HUDEP-2 (cell line): Measurements from ENCODE around the gene SLC31A2.
A peak's percentile ranks its signal among the peaks of the same experiment; 100 is the strongest.

ENCODE experiments used
- DNase-seq, 76 experiments: peaks; one replicate each; lab custom pipeline; 2025; ENCODE audit not compliant: unreplicated experiment in 76 of 76; lab: John Stamatoyannopoulos, UW

Gene SLC31A2

GRCh38 chr9:113184539-113184938 lies 33.7 kb downstream of the SLC31A2 start:
- DNase-seq, result no peak

GRCh38 chr9:113185271-113185670 lies 34.5 kb downstream of the SLC31A2 start:
- no peak for DNase-seq

- DNase-seq, result no peak
Observed at GRCh38 chr9:113186137-113186755, 35.4 kb downstream of the SLC31A2 start.

DNA sequence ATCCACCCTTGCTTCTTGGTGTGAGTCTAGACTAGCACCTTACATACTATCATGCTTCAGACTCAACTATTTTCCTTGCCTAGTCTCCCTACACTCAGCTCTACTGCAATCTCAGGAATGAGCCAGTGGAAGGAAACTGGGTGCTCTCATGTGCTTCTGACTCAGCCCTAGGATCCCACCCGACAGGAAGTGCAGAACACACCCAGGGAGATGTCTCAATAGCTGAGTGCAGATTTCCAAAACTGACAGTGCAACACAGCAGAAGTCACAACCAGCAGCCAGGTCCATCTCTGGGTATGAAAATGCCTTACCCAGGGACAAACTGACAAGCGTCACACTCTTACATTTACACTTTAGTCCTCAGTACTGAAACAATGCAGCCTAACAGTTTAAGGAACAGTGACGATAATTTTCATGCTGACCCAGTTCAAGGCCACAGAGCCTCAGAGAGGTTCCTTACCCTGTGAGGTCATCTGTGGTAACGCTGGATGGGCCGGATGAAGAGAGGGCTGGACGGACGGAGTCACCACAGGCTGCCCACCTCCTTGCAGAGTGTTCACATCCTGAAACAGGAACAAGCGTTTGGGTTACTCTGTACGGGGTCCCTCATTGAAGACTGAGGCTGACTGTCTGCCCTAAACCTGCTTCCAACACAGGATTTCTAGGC lies 37.3 kb downstream of the SLC31A2 start:
- peak in 1 of 76 experiments; percentile 10 for DNase-seq

DNA sequence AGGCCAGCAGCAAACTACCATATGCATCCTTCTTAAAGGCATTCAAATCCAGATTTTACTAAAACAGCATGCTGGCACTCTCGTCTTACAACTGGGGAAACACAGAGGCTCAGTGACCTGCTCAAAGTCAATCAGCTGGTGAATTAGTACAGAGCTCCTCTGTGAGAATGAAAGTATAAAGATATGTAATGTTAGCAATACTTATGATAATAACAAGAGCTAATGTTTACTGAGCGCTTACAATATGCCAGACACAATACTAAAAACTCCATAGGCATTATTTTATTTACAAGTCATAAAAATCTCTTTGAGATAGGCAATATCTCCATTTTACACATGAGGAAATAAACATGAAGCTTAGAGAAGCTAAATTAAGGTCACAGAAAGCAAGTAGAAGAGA lies 41.6 kb downstream of the SLC31A2 start:
- DNase-seq, result no peak

- no peak for DNase-seq
Observed at GRCh38 chr9:113199683-113200329, 49.0 kb downstream of the SLC31A2 start.

GRCh38 chr9:113205432-113205831 lies 54.6 kb downstream of the SLC31A2 start:
- no peak for DNase-seq

DNA sequence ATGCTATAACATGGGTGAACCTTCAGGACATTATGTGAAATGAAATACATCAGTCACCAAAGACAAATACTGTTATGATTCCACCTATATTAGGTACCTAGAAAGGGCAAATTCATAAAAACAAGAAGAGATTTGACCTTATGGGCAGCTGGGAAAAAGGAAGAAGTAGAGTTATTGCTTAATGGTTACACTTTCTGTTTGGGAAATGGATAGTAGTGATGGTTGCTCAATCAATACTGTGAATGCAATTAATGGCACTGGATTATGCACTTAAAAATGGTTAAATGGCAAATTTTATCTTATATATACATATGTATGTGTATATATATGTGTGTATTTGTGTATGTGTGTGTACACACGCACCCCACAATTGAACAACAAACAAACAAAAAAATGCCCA lies 55.1 kb downstream of the SLC31A2 start:
- DNase-seq, result no peak

DNA sequence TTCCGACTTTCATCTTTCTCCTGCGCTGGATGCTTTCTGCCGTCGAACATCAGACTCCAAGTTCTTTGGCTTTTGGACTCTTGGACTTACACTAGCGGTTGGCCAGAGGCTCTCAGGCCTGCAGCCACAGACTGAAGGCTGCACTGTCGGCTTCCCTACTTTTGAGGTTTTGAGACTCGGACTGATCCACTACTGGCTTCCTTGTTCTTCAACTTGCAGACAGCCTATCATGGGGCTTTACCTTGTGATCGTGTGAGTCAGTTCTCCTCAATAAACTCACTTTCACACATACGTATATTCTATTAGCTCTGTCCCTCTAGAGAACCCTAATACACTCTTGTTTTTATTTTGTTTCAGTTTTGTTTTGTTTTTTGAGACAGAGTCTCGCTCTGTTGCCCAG lies 60.0 kb downstream of the SLC31A2 start:
- DNase-seq, result no peak
